Glomerular visceral epithelial cell (primary cell): Measurements from ENCODE around the gene TMPRSS2.

Experiments
- DNase-seq: peaks from one replicate; pipeline ENCODE4 v3.0.0-alpha.2; 2016; ENCODE audit errors: extremely low spot score

The TMPRSS2 gene

GRCh38 chr21:41449613-41450012 is 58.3 kb downstream of the TMPRSS2 start:
- no peak for DNase-seq

GRCh38 chr21:41447356-41447755 is 60.6 kb downstream of the TMPRSS2 start:
- no peak for DNase-seq

DNA sequence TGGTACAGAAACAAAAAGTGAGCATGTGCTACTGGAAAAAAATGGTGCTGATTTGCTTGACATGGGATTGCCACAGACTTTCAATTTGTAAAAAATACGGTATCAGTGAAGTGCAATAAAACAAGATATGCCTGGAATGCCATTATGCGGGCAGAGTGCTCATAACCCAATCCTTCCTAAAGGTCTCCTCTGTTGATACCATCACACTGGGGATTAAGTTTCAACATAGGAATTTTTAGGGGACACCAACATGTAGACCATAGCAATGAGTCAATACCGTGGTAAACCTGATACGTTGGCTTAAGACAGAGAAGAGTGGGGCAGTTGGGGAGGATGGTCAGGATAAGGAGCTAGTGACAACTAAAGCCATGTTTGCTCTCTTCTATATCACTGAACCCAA is 61.4 kb downstream of the TMPRSS2 start:
- DNase-seq: no peak

DNA sequence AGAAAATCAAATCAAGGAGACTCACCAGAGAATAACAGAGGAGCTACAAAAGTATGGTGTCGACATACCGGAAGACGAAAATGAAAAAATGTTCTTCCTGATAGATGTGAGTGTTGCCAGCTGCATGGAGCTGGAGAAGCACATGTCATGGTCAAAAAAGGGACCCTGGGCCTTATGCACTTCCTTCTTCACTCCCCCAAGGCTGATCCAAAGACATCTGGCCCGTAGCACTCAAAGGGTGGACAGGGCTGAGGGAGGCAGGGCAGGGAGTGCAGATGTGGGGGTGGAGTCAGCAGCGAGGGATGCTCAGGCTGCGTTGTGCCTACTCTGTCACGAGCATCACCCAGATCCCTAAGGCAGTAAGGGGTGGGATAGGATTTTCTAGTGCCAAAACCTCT is 62.5 kb downstream of the TMPRSS2 start:
- DNase-seq: no peak

DNA sequence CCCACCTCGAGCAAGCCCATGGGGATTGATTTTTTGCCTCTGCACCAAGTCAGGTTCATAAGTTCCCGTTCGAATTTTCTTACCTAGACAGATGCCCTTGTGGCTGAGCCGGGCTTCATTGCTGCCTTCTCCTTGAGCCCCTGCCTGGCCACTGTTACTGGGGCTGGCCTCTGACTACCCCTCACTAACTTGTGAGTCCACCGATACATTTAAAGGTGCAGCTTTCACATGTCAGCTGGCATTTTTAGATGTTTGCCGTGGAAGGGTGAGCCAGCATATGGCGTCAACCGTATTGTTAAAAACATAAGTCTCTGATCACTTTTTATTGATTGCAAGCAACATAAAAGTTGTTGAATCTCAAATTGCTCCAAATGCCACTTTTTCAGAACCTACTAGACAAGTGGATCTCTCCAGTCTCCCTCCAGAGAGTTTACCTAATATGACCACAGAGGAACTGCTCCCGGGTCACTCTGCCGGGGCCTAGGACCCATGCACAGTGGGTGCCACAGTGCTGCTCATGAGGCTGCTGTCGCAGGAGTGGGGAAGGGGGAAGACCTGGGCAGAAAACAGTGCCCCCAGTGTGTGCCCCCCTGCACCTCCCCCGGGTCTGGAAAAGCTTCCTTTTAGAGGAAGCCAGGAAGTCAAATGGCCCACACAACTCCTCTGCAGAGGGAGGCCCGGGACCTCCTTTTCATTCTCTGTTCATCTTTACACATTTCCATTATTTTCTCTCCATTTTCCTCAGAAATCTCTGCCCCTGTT is 63.1 kb downstream of the TMPRSS2 start:
- no peak for DNase-seq

DNA sequence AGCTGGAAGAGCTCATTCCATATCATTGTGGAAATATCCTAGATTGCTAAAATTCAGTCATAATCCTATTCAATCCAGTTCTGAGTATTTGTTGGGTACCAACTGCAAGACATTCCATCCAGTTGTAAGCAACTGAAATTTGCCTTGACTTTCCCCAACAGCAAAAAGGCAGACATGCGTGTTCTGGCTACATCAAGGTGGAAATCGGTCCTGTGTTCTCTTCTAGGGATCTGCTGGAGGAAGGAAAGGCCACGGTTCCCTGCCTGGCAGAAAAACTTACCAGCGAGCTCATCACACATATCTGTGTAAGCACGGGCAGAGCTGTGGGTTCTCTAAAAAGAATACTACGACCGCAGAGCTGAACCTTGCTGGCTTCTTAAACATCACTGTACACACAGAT is 64.4 kb downstream of the TMPRSS2 start:
- DNase-seq: no peak

DNA sequence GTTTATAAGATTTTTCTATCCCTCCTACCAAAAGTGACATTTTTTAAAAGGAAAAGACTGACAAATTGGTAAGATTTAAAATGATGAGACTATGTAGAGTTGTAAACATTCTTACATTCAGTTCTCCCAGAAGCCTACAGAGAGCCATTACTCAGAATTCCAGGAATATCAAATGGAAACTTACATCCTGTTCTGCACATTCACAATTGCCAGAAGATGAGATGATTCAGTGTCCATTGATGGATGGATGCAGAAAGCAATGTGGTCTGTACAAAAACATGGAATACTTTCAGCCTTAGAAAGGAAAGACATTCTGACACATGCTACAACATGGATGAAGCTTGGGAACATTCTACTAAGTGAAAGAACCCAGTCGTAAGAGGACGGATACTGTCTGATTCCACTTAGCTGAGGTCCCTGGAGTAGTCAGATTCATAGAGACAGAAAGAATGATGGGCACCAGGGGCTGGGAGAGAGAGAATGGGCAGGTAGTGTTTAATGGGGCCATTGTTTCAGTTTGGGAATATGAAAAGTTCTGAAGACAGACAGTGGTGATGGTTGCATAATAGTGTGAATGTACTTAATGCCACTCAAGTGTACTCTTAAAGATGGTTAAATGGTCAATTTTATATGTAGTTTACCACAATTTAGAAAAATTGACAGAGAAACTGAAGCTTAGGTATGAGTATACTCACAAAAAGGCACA is 65.3 kb downstream of the TMPRSS2 start:
- DNase-seq: no peak

DNA sequence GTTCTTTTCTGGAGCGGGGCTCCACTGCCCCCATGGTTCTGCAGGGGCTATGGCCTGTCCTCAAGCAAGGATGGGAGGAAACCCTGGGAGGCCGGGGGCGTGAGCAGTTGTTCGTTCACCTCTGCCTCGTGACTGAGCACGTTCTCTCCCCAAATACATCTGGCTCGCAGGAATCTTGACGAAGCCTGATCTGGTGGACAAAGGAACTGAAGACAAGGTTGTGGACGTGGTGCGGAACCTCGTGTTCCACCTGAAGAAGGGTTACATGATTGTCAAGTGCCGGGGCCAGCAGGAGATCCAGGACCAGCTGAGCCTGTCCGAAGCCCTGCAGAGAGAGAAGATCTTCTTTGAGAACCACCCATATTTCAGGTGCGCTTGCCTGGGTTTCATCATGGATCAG is 66.4 kb downstream of the TMPRSS2 start:
- no peak for DNase-seq

GRCh38 chr21:41439248-41439647 is 68.7 kb downstream of the TMPRSS2 start:
- no peak for DNase-seq

DNA sequence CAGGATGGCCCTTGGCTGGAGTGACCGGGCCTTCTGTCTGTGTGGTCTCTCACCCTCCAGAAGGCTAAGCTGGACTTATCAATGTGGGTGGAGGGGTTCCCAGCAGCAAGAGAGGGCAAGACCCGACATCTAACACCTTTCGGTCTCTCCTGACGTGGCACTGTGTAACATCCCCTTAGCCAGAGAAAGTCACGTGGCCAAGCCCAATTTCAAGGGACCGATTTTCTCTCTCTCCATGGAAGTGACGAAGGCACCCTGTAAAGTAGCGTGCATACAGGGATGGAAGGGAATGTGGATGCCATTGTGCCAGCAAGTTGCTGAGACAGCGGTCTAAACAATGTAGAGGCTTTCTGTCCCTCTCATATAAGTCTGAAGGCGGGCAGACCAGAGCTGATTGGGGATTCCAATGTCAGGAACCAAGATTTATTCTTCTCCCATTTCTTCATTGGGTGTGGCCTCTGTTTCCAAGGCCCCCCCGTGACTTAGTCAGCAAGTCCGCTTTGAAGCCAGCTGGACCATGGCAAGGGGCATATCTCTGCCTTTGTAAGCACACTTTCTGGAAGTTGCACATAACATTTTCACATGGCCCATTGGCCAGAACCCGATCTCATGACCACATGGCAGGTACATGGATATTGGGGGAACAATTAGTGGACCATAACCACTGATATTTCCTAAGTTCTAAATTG is 69.4 kb downstream of the TMPRSS2 start:
- DNase-seq: no peak

DNA sequence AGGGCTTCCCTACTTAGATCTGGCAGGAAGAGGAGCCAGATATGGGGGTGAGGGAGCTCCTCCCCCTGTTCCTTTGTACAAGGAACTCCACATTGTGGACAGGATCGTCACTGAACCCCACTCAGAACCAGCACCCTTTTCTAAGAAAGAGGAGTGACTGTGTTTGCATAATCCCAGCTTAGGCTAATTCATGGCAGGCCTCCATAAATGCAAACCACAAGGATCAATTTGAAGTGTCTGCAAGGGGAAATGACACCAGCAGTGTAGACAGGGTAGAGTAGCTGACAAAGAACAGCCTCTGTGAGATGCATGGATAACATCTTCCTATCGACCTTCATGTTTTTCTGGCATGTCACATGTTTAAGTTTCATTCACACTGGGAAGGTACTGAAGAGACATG is 70.2 kb downstream of the TMPRSS2 start:
- no peak for DNase-seq

- DNase-seq: no peak
Measured at GRCh38 chr21:41435706-41436105, 72.3 kb downstream of the TMPRSS2 start.

- DNase-seq: no peak
Measured at GRCh38 chr21:41433566-41433965, 74.4 kb downstream of the TMPRSS2 start.

DNA sequence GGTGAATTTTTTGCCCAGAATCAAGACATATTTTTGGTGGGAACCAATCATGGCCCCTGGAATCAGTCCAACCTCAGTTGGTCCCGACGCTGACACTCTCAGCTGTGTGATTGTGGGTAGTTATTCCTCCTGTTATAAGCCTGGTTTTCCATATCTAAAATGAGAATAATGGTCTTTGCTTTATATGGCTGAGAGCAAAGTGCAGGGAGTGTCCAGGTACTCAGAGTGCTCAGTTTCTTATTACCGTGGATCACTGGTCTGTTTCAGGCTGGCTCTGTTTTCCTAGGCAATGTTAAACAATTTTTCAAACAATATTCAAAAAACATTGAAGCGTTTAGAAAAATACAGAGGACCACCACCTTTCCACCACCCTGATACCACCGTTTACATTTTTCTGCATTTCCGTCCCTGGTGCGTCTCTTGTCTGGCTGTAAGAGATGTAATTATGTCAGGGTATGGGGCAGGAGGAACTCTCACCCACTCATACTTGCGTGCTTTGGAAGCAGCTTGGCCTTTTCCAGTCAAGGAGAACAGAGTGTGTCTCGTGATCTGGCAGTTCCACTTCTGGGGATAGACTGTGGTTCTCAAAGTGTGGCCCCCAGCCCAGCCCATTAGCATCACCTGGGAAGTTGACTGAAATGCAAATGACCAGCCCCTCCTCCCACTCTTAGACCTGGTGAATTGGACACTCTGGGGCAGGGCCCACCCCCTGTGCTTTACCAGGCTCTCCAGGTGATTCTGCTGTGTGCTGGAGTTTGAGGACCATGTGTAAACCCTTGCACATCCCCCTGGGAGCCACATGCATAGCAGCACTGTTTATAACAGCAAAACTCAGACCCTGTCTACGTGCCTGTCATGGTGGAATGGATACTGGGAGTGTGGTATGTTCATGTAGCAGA is 75.1 kb downstream of the TMPRSS2 start:
- no peak for DNase-seq

DNA sequence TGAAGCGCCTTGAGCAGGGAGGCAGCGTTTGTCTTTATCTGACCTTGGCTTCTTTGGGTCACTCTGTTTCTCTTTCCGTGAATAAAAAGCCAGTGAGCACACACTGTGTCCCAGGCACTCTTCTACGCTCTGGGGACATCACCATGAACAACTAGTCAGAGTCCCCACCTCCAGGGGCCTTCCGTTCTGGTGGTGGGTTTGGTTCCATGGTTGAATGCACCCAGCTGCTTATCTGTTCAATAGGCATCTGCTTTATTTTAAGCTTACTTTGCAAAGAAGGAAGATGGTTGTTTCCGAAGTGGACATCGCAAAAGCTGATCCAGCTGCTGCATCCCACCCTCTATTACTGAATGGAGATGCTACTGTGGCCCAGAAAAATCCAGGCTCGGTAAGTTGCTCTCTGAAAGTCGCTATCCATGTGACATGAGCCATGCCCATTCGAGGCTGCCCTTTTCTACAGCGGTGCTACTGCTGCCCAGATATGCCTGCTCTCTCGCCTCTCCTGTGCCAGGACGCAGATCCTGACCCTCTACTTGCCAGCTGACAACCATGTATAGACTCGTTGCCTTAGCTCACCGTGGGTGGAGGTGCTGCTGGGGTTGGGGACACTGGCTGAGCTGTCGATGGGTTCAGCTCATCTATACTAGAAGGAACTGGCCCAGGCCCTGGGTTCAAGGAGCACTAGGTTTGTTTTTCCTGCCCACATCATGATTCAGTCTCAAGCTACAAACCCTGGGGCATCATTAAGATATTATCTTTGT is 76.0 kb downstream of the TMPRSS2 start:
- DNase-seq: no peak

DNA sequence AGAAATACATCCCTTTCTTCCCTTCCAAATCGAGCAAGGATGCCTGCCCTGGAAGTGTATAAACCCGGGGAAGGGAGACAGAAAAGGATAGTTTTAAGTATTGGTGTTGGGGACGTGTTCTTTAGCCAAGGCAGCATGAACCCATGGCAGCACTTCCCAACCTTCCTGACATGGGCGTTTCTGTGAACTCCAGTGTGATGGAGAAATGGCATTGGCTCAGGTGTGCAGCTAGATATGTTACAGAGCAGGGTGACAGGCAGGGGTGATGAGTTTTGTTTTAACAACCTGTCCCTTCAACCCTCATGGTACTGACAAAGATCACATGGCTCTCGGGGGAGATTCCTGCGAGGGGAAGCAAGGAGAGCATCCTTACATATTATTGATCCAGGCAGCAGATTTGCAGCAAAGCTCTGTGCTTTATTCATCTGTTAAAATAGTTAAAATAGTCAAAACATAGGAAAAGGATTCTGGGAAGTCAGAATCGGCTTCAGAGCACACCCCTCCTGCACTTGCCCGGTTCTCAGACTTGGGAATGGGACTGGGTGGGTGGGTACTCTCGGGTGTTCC is 78.0 kb downstream of the TMPRSS2 start:
- DNase-seq: no peak

GRCh38 chr21:41429305-41429704 is 78.7 kb downstream of the TMPRSS2 start:
- DNase-seq: no peak

DNA sequence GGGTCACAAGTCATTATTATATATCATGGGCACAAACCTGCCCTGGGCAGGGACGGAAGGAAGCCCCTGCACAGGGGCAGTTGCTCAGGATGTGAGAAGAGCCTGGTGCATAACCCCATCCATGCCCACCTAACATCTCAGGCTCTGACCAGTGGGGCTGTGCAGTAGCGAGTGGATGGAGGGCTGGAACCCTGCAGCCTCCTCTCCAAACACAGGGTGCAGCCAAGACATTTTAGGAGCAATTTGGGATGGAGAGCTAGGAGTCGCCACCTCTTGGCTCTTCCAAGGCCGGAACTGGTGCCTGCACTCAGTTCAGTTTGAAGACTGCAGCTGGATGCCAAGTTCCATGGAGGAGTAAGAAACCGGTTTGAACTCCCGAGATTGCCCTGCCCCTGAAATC is 79.1 kb downstream of the TMPRSS2 start:
- DNase-seq: no peak

DNA sequence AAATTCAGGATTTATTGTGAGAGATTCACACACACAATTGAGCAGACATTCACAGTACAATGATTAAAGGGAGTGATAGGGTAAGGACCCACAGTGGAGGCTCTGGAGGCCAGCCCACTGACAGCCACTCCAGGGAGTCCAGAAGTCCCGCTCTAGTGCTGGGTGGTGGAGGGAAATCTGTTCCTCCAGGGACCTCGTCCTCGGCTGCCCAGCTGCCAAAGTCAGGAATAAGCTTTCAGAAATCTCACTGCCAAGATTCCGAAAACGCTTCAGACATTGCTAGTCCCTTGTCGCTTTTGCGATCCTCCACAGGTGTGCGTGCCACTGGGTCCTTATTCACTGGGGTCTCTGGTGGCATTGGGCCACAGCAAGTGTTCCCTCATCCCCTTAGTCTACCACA is 79.6 kb downstream of the TMPRSS2 start:
- DNase-seq: no peak

- DNase-seq: no peak
Measured at GRCh38 chr21:41427556-41427955, 80.4 kb downstream of the TMPRSS2 start.
